DND-41 (cell line): ENCODE results near the gene NUMA1.

Experiments used
- EZH2 ChIP-seq: IDR thresholded peaks from 3 replicates; pipeline ENCODE4 v1.6.1; 2012; ENCODE audit warnings: borderline replicate concordance, low read depth, mild to moderate bottlenecking, moderate library complexity, low read length, inconsistent platforms; ENCODE audit not compliant: severe bottlenecking
- TF ChIP-seq, protein P1 (sequence below): IDR thresholded peaks from 2 replicates; pipeline ENCODE4 v1.5.1; 2012; ENCODE audit warnings: borderline replicate concordance, low read length, moderate library complexity, mild to moderate bottlenecking; ENCODE audit not compliant: poor library complexity, severe bottlenecking; ENCODE audit errors: extremely low read depth

GRCh38 chr11:72006309-72007088 lies 73.8 kb downstream of the NUMA1 start:
- TF ChIP-seq, protein P1, sequence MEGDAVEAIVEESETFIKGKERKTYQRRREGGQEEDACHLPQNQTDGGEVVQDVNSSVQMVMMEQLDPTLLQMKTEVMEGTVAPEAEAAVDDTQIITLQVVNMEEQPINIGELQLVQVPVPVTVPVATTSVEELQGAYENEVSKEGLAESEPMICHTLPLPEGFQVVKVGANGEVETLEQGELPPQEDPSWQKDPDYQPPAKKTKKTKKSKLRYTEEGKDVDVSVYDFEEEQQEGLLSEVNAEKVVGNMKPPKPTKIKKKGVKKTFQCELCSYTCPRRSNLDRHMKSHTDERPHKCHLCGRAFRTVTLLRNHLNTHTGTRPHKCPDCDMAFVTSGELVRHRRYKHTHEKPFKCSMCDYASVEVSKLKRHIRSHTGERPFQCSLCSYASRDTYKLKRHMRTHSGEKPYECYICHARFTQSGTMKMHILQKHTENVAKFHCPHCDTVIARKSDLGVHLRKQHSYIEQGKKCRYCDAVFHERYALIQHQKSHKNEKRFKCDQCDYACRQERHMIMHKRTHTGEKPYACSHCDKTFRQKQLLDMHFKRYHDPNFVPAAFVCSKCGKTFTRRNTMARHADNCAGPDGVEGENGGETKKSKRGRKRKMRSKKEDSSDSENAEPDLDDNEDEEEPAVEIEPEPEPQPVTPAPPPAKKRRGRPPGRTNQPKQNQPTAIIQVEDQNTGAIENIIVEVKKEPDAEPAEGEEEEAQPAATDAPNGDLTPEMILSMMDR, result no peak
- no peak for TF ChIP-seq EZH2
